Caco-2 (cell line): ENCODE data around the gene ASTN1. TPM values are rescaled to one million over a fixed set of nuclear protein-coding genes. Genes with fewer than 3 reads are reported as not detected.

ENCODE experiments used
- BruUV-seq: library from RNA; stranded (reverse); fragments of 400-500 nt; replicated peaks from 2 replicates; lab custom pipeline; 2021; lab: Mats Ljungman, UMichigan
- CTCF ChIA-PET: fragments of 300-600 bp; sonication (Branson Sonifier 250); formaldehyde crosslinking; loops from one replicate; lab custom pipeline; 2022; ENCODE audit warnings: antibody characterized with exemption; lab: Charles Lee
- POLR2A ChIA-PET: fragments of 300-600 bp; sonication (Branson Sonifier 250); formaldehyde crosslinking; loops from one replicate; lab custom pipeline; 2022; ENCODE audit warnings: antibody characterized with exemption; lab: Charles Lee
- DNase-seq, 2 experiments: peaks; one replicate each; pipeline versions ENCODE4 v3.0.0 to v3.0.0-alpha.2; 2020 to 2022
- H3K27me3 ChIP-seq: replicated peaks from 2 replicates; pipeline ENCODE4 v1.6.0; 2011; ENCODE audit warnings: low read length; ENCODE audit not compliant: control insufficient read depth, insufficient read depth
- H3K36me3 ChIP-seq: 2 replicates; pipeline ENCODE4 v1.5.1; 2011; ENCODE audit warnings: low read length; ENCODE audit not compliant: control insufficient read depth, insufficient read depth
- H3K4me1 ChIP-seq: fragments of 250-450 bp; sonication (Bioruptor Pico); 2 replicates; pipeline ENCODE4 v1.5.1; 2020; ENCODE audit warnings: mild to moderate bottlenecking
- H3K4me3 ChIP-seq: 2 replicates; pipeline ENCODE4 v1.5.1; 2011; ENCODE audit warnings: low read depth, mild to moderate bottlenecking, control low read depth, low read length
- H3K9me3 ChIP-seq: fragments of 250-450 bp; sonication (Bioruptor Pico); 2 replicates; pipeline ENCODE4 v1.5.1; 2020; ENCODE audit warnings: mild to moderate bottlenecking, moderate library complexity
- H3K27ac Mint-ChIP-seq: one replicate; pipeline ENCODE4 v1.8.0; 2022; ENCODE audit warnings: mixed read lengths; ENCODE audit not compliant: unreplicated experiment
- H3K27me3 Mint-ChIP-seq: one replicate; pipeline ENCODE4 v1.8.0; 2022; ENCODE audit warnings: mixed read lengths; ENCODE audit not compliant: insufficient read depth, unreplicated experiment
- H3K36me3 Mint-ChIP-seq: one replicate; pipeline ENCODE4 v1.8.0; 2022; ENCODE audit warnings: mild to moderate bottlenecking, mixed read lengths; ENCODE audit not compliant: insufficient read depth, unreplicated experiment
- H3K4me1 Mint-ChIP-seq: one replicate; pipeline ENCODE4 v1.8.0; 2022; ENCODE audit warnings: low read depth, mixed read lengths; ENCODE audit not compliant: unreplicated experiment
- H3K4me3 Mint-ChIP-seq: one replicate; pipeline ENCODE4 v1.8.0; 2022; ENCODE audit warnings: mild to moderate bottlenecking, moderate library complexity, mixed read lengths; ENCODE audit not compliant: unreplicated experiment
- H3K9me3 Mint-ChIP-seq: one replicate; pipeline ENCODE4 v1.8.0; 2022; ENCODE audit warnings: mixed read lengths; ENCODE audit not compliant: unreplicated experiment
- intact Hi-C: fragments of 100-400 bp; cut with micrococcal nuclease; formaldehyde crosslinking; loops from one replicate; pipeline ENCODE4 v1.10.0; 2022; ENCODE audit not compliant: unreplicated experiment
- total RNA-seq: library from RNA; stranded (reverse); gene quantifications from 2 replicates; pipeline ENCODE4 v1.2.3, GENCODE V29; 2022
- TF ChIP-seq, protein P1 (sequence below), 2 experiments: fragments of 200-600 bp in 1 of 2; IDR thresholded peaks; 1 replicate in 1 of 2; 2 replicates in 1 of 2; pipeline versions ENCODE4 v1.5.1 to v1.8.0; 2011 to 2022; ENCODE audit warnings: antibody characterized with exemption in 1 of 2, control low read depth in 1 of 2, inconsistent platforms in 1 of 2, low read depth in 1 of 2, low read length in 1 of 2, mild to moderate bottlenecking in 1 of 2, moderate library complexity in 1 of 2; ENCODE audit not compliant: insufficient read depth in 1 of 2, severe bottlenecking in 1 of 2, unreplicated experiment in 1 of 2

The ASTN1 gene
- total RNA-seq, 1 experiment from 2014 or later = not detected

- Histone ChIP-seq H3K36me3 (no peaks in the 10 kb centered on the region), H3K27me3 (0 out of 2 replicates have a peak, but pooled peaks cover 1% of the 10 kb centered on the region), H3K9me3 (no peaks in the 10 kb centered on the region), H3K4me3 (no peak overlapping the region), H3K4me1 (no peaks in the 10 kb centered on the region)
- no peaks in the 10 kb centered on the region for H3K4me1 Mint-ChIP-seq
- no peaks in the 10 kb centered on the region for H3K36me3 Mint-ChIP-seq
- H3K27me3 Mint-ChIP-seq = peaks cover 20% of the 10 kb centered on the region
- DNase-seq = no peak
- no peak overlapping the region for H3K4me3 Mint-ChIP-seq
- POLR2A ChIA-PET = no interaction called here
- BruUV-seq = no TSS peak
- no peaks in the 10 kb centered on the region for H3K9me3 Mint-ChIP-seq
- no peak overlapping the region for H3K27ac Mint-ChIP-seq
- intact Hi-C loops = no loop called here
- CTCF ChIA-PET = no interaction called here
- TF ChIP-seq, protein P1, sequence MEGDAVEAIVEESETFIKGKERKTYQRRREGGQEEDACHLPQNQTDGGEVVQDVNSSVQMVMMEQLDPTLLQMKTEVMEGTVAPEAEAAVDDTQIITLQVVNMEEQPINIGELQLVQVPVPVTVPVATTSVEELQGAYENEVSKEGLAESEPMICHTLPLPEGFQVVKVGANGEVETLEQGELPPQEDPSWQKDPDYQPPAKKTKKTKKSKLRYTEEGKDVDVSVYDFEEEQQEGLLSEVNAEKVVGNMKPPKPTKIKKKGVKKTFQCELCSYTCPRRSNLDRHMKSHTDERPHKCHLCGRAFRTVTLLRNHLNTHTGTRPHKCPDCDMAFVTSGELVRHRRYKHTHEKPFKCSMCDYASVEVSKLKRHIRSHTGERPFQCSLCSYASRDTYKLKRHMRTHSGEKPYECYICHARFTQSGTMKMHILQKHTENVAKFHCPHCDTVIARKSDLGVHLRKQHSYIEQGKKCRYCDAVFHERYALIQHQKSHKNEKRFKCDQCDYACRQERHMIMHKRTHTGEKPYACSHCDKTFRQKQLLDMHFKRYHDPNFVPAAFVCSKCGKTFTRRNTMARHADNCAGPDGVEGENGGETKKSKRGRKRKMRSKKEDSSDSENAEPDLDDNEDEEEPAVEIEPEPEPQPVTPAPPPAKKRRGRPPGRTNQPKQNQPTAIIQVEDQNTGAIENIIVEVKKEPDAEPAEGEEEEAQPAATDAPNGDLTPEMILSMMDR (IDR thresholded peaks at IDR 0.05; ENCODE audit: insufficient read depth in 1 of 2, low read depth in 1 of 2, low read length in 1 of 2, severe bottlenecking in 1 of 2, unreplicated experiment in 1 of 2) = no peak
Measured at GRCh38 chr1:177124577-177125278, 39.8 kb downstream of the ASTN1 start.

GRCh38 chr1:177122461-177123251 is 41.9 kb downstream of the ASTN1 start:
- H3K4me3 Mint-ChIP-seq = no peak overlapping the region
- Histone ChIP-seq H3K9me3 (no peaks in the 10 kb centered on the region), H3K27me3 (0 out of 2 replicates have a peak, but pooled peaks cover 1% of the 10 kb centered on the region), H3K4me1 (no peaks in the 10 kb centered on the region), H3K4me3 (no peak overlapping the region), H3K36me3 (no peaks in the 10 kb centered on the region)
- POLR2A ChIA-PET = no interaction called here
- no peaks in the 10 kb centered on the region for H3K36me3 Mint-ChIP-seq
- no TSS peak for BruUV-seq
- peaks cover 16% of the 10 kb centered on the region for H3K27me3 Mint-ChIP-seq
- CTCF ChIA-PET = no interaction called here
- H3K27ac Mint-ChIP-seq = no peak overlapping the region
- intact Hi-C loops = no loop called here
- no peaks in the 10 kb centered on the region for H3K9me3 Mint-ChIP-seq
- H3K4me1 Mint-ChIP-seq = no peaks in the 10 kb centered on the region
- TF ChIP-seq, protein P1 (IDR thresholded peaks at IDR 0.05; ENCODE audit: insufficient read depth in 1 of 2, low read depth in 1 of 2, low read length in 1 of 2, severe bottlenecking in 1 of 2, unreplicated experiment in 1 of 2) = no peak
- DNase-seq = no peak

- BruUV-seq = no TSS peak
- H3K4me3 Mint-ChIP-seq = no peak overlapping the region
- TF ChIP-seq, protein P1 (IDR thresholded peaks at IDR 0.05; ENCODE audit: insufficient read depth in 1 of 2, low read depth in 1 of 2, low read length in 1 of 2, severe bottlenecking in 1 of 2, unreplicated experiment in 1 of 2) = no peak
- H3K27me3 Mint-ChIP-seq = peaks cover 9% of the 10 kb centered on the region
- H3K4me3 ChIP-seq = no peak overlapping the region
- DNase-seq = no peak
- ChIA-PET CTCF (no interaction called here), POLR2A (no interaction called here)
- no peak overlapping the region for H3K27ac Mint-ChIP-seq
- H3K9me3 ChIP-seq = no peaks in the 10 kb centered on the region
- no peaks in the 10 kb centered on the region for H3K4me1 ChIP-seq
- no peaks in the 10 kb centered on the region for H3K36me3 ChIP-seq
- H3K36me3 Mint-ChIP-seq = no peaks in the 10 kb centered on the region
- 0 out of 2 replicates have a peak, but pooled peaks cover 1% of the 10 kb centered on the region for H3K27me3 ChIP-seq
- H3K9me3 Mint-ChIP-seq = no peaks in the 10 kb centered on the region
- H3K4me1 Mint-ChIP-seq = no peaks in the 10 kb centered on the region
- intact Hi-C loops = no loop called here
Measured at GRCh38 chr1:177119311-177119710, 45.2 kb downstream of the ASTN1 start.
